K562 (cell line): Measurements from ENCODE around the gene FAM174C. TPM values are rescaled to one million over a fixed set of nuclear protein-coding genes. Genes with fewer than 3 reads are reported as not detected.

Experiments used
- ATF7 ChIP-seq: fragments of 450-650 bp; IDR thresholded peaks from 2 replicates; pipeline ENCODE4 v1.7.1; 2014; ENCODE audit warnings: mild to moderate bottlenecking, moderate library complexity
- FIP1L1 ChIP-seq: fragments of 200-400 bp; formaldehyde crosslinking; IDR thresholded peaks from 2 replicates; pipeline ENCODE4 v1.6.1; 2018; ENCODE audit warnings: mild to moderate bottlenecking, low read depth, low read length; ENCODE audit not compliant: poor library complexity, severe bottlenecking
- HMG20B ChIP-seq: fragments of 250-450 bp; sonication (Bioruptor Pico); IDR thresholded peaks from 2 replicates; pipeline ENCODE4 v1.5.0; 2021; ENCODE audit warnings: mild to moderate bottlenecking
- ILF3 ChIP-seq: fragments of 450-650 bp; IDR thresholded peaks from 2 replicates; pipeline ENCODE4 v1.6.1; 2018; ENCODE audit warnings: antibody characterized with exemption, mild to moderate bottlenecking, moderate library complexity, borderline replicate concordance
- MAZ ChIP-seq, 2 experiments: fragments of 450-650 bp in 1 of 2; sonication (generic) in 1 of 2; formaldehyde crosslinking; IDR thresholded peaks in 1 of 2; conservative IDR thresholded peaks in 1 of 2; 2 replicates each; pipeline versions ENCODE4 v1.4.0 to v1.5.0; 2020; ENCODE audit warnings: mild to moderate bottlenecking in 1 of 2, missing genetic modification reagents in 1 of 2
- MTA3 ChIP-seq: fragments of 450-650 bp; formaldehyde crosslinking; IDR thresholded peaks from 2 replicates; pipeline ENCODE4 v1.6.1; 2017; ENCODE audit warnings: mild to moderate bottlenecking, borderline replicate concordance
- NFXL1 ChIP-seq: fragments of 450-650 bp; formaldehyde crosslinking; IDR thresholded peaks from 2 replicates; pipeline ENCODE4 v1.4.0; 2021; ENCODE audit warnings: mild to moderate bottlenecking
- RBM14 ChIP-seq: fragments of 200-400 bp; formaldehyde crosslinking; IDR thresholded peaks from 2 replicates; pipeline ENCODE4 v1.6.1; 2018; ENCODE audit warnings: low read depth, mild to moderate bottlenecking, low read length, moderate library complexity, borderline replicate concordance; ENCODE audit not compliant: insufficient read depth
- RNF2 ChIP-seq: sonication (generic); IDR thresholded peaks from 2 replicates; pipeline ENCODE4 v1.6.1; 2016
- SMARCB1 ChIP-seq: IDR thresholded peaks from 2 replicates; pipeline ENCODE4 v1.6.1; 2011; ENCODE audit warnings: improper control_type of control experiment, low read depth; ENCODE audit not compliant: insufficient read length
- SRSF3 ChIP-seq: fragments of 200-400 bp; formaldehyde crosslinking; IDR thresholded peaks from 2 replicates; pipeline ENCODE4 v1.6.1; 2016; ENCODE audit warnings: mild to moderate bottlenecking, low read length, moderate library complexity; ENCODE audit not compliant: insufficient read depth
- TARDBP ChIP-seq: fragments of 450-650 bp; IDR thresholded peaks from 2 replicates; pipeline ENCODE4 v1.6.1; 2016
- TGIF2 ChIP-seq: sonication (generic); formaldehyde crosslinking; IDR thresholded peaks from 2 replicates; pipeline ENCODE4 v1.8.1; 2022; ENCODE audit warnings: mild to moderate bottlenecking, missing genetic modification reagents, moderate library complexity
- ZFPM2 ChIP-seq: fragments of 250-450 bp; sonication (Bioruptor Pico); IDR thresholded peaks from 2 replicates; pipeline ENCODE4 v1.5.1; 2022; ENCODE audit warnings: mild to moderate bottlenecking
- ZNF121 ChIP-seq: sonication (generic); formaldehyde crosslinking; conservative IDR thresholded peaks from 2 replicates; pipeline ENCODE4 v1.8.0; 2022; ENCODE audit warnings: missing genetic modification reagents
- ZNF79 ChIP-seq: fragments of 250-450 bp; sonication (Bioruptor Pico); IDR thresholded peaks from 2 replicates; pipeline ENCODE4 v1.4.0; 2020; ENCODE audit warnings: low read depth, mild to moderate bottlenecking, moderate library complexity
- ZZZ3 ChIP-seq: fragments of 450-650 bp; IDR thresholded peaks from 2 replicates; pipeline ENCODE4 v1.6.1; 2016; ENCODE audit warnings: antibody characterized with exemption, mild to moderate bottlenecking, moderate library complexity
- polyA plus RNA-seq, 8 experiments: library from polyadenylated mRNA; depleted of rRNA in 4 of 8; stranded (reverse) in 5 of 8; unstranded in 3 of 8; fragments of >200 nt; fragmentation: Nextera tagmentation in 2 of 8; fragmentation: Illumina TruSeq in 1 of 8; extraction: Ambion mirVana in 2 of 8; extraction: Trizol in 1 of 8; gene quantifications; 2 replicates each; pipeline versions ENCODE4 v1.2.1 to v1.2.3, GENCODE V29; 2011 to 2014; ENCODE audit warnings: inconsistent platforms in 1 of 8, missing spikeins in 1 of 8
- total RNA-seq, 7 experiments: library from RNA; depleted of rRNA in 6 of 7; stranded (reverse); fragments of >200 nt in 6 of 7; fragmentation: Illumina TruSeq in 2 of 7; extraction: Trizol in 2 of 7; gene quantifications; 2 replicates each; pipeline versions ENCODE4 v1.2.1 to v1.2.3, GENCODE V29; 2011 to 2021; ENCODE audit warnings: low replicate concordance in 1 of 7
- TF ChIP-seq, protein P1 (sequence below): fragments of 200-800 bp; sonication (Bioruptor generic); IDR thresholded peaks from 2 replicates; pipeline ENCODE4 v1.6.1; 2017; ENCODE audit warnings: missing genetic modification characterization, missing compliant biosample characterization
- TF ChIP-seq, protein P2 (sequence below): fragments of 250-450 bp; sonication (Bioruptor Pico); IDR thresholded peaks from 2 replicates; pipeline ENCODE4 v1.9.0; 2021; ENCODE audit warnings: mild to moderate bottlenecking
- TF ChIP-seq, protein P3 (sequence below): fragments of 450-650 bp; formaldehyde crosslinking; IDR thresholded peaks from 2 replicates; pipeline ENCODE4 v1.4.0; 2020; ENCODE audit warnings: mild to moderate bottlenecking, moderate library complexity
- TF ChIP-seq, protein P4 (sequence below): sonication (generic); formaldehyde crosslinking; IDR thresholded peaks from 2 replicates; pipeline ENCODE4 v1.8.1; 2023; ENCODE audit warnings: mild to moderate bottlenecking, missing genetic modification reagents
- TF ChIP-seq, protein P5 (sequence below): fragments of 250-450 bp; sonication (Bioruptor Pico); IDR thresholded peaks from 2 replicates; pipeline ENCODE4 v1.4.0; 2020; ENCODE audit warnings: borderline replicate concordance

FAM174C gene
- total and polyA plus RNA-seq, 9 of the 15 experiments (the other 6 are each of a cell fraction or from before 2014, with no cell fraction given): 0.66 to 89.6 (median 20.3) TPM

DNA sequence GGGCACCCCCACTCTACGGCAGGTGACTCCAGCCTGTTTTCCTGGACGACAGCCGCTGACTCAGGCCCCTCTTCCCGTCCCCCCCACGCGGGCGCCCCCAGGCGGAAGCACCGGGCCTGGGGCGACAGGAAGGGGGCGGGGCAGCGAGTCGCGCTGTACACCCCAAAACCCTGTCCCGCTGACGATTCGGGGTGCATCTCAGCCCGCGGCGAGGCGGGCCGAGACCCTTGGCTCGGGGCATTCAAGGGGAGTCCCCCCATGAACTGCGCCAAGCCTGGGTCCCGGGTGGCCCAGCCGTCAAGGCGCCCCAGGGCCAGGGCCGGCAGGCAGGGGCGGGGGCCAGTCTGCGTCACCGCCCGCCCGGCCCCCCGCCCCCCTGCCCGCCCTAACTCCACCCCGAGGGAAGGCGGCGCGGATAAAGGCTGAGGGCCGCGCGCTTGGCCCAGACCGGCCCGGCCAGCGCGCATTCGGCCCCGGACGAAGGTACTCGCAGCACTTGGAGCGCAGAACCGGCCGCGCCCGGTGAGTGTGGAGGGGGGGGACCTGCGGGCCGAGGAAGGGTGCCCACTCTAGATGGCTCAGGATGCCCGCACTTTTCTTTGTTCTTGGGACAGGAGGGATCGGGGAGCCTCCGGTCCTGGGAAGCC lies 27.1 kb upstream of the FAM174C start, which contains the start of gene MIDN (continued):
- TF ChIP-seq TARDBP (0 out of 2 replicates have a peak, but pooled peaks have one; percentile 59), SRSF3 (no peak), ILF3 (no peak), RNF2 (peak; percentile 45; the same call in 1 of the 2 replicates), FIP1L1 (peak; percentile 38), HMG20B (CRISPR knock-in tag) (no peak), TGIF2 (CRISPR knock-in tag) (no peak), MAZ (CRISPR knock-in tag; conservative IDR thresholded peaks at IDR 0.05 in 1 of 2, IDR thresholded peaks at IDR 0.05 in 1 of 2) (peak; percentile 93 to 98), ZNF79 (CRISPR knock-in tag) (no peak), MTA3 (peak; percentile 83), ZNF121 (CRISPR knock-in tag) (no peak), ZZZ3 (no peak), SMARCB1 (no peak), ZFPM2 (CRISPR knock-in tag) (no peak), NFXL1 (CRISPR knock-in tag) (no peak), RBM14 (0 out of 2 replicates have a peak, but pooled peaks have one; percentile 6), ATF7 (peak; percentile 80)
- TF ChIP-seq, protein P1, sequence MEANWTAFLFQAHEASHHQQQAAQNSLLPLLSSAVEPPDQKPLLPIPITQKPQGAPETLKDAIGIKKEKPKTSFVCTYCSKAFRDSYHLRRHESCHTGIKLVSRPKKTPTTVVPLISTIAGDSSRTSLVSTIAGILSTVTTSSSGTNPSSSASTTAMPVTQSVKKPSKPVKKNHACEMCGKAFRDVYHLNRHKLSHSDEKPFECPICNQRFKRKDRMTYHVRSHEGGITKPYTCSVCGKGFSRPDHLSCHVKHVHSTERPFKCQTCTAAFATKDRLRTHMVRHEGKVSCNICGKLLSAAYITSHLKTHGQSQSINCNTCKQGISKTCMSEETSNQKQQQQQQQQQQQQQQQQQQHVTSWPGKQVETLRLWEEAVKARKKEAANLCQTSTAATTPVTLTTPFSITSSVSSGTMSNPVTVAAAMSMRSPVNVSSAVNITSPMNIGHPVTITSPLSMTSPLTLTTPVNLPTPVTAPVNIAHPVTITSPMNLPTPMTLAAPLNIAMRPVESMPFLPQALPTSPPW (CRISPR knock-in tag): peak; percentile 97
- TF ChIP-seq, protein P2, sequence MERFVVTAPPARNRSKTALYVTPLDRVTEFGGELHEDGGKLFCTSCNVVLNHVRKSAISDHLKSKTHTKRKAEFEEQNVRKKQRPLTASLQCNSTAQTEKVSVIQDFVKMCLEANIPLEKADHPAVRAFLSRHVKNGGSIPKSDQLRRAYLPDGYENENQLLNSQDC (CRISPR knock-in tag): no peak
- TF ChIP-seq, protein P3, sequence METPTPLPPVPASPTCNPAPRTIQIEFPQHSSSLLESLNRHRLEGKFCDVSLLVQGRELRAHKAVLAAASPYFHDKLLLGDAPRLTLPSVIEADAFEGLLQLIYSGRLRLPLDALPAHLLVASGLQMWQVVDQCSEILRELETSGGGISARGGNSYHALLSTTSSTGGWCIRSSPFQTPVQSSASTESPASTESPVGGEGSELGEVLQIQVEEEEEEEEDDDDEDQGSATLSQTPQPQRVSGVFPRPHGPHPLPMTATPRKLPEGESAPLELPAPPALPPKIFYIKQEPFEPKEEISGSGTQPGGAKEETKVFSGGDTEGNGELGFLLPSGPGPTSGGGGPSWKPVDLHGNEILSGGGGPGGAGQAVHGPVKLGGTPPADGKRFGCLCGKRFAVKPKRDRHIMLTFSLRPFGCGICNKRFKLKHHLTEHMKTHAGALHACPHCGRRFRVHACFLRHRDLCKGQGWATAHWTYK: no peak
- TF ChIP-seq, protein P4, sequence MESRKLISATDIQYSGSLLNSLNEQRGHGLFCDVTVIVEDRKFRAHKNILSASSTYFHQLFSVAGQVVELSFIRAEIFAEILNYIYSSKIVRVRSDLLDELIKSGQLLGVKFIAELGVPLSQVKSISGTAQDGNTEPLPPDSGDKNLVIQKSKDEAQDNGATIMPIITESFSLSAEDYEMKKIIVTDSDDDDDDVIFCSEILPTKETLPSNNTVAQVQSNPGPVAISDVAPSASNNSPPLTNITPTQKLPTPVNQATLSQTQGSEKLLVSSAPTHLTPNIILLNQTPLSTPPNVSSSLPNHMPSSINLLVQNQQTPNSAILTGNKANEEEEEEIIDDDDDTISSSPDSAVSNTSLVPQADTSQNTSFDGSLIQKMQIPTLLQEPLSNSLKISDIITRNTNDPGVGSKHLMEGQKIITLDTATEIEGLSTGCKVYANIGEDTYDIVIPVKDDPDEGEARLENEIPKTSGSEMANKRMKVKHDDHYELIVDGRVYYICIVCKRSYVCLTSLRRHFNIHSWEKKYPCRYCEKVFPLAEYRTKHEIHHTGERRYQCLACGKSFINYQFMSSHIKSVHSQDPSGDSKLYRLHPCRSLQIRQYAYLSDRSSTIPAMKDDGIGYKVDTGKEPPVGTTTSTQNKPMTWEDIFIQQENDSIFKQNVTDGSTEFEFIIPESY (CRISPR knock-in tag): 0 out of 2 replicates have a peak, but pooled peaks have one; percentile 8
- TF ChIP-seq, protein P5, sequence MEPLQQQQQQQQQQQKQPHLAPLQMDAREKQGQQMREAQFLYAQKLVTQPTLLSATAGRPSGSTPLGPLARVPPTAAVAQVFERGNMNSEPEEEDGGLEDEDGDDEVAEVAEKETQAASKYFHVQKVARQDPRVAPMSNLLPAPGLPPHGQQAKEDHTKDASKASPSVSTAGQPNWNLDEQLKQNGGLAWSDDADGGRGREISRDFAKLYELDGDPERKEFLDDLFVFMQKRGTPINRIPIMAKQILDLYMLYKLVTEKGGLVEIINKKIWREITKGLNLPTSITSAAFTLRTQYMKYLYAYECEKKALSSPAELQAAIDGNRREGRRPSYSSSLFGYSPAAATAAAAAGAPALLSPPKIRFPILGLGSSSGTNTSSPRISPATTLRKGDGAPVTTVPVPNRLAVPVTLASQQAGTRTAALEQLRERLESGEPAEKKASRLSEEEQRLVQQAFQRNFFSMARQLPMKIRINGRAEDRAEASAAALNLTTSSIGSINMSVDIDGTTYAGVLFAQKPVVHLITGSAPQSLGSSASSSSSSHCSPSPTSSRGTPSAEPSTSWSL (CRISPR knock-in tag): peak; percentile 74; the same call in 1 of the 2 replicates
